T47D (cell line): ENCODE measurements around the gene SEPTIN7.
A peak's percentile ranks its signal among the peaks of the same experiment; 100 is the strongest.

Experiments used
- DNase-seq, 2 experiments: peaks; one replicate each; pipeline versions ENCODE4 v3.0.0 to v3.0.0-alpha.2; 2011 to 2012; ENCODE audit warnings: low read depth in 1 of 2, low spot score in 1 of 2
- JUND ChIP-seq: IDR thresholded peaks from 2 replicates; pipeline ENCODE4 v1.6.1; 2012; ENCODE audit warnings: low read depth
- in situ Hi-C: cut with HindIII; loops from 2 replicates; pipeline ENCODE4 v1.10.0; 2016; ENCODE audit warnings: low sequenced_read_pairs, low pct_unique_long_range_greater_than_20kb

The SEPTIN7 gene

GRCh38 chr7:35801392-35802101 is 690 bp downstream of the SEPTIN7 start:
- in situ Hi-C loops, result no loop called here
- no peak for TF ChIP-seq JUND
- DNase-seq, result peak; percentile 46 to 76

GRCh38 chr7:35802102-35802466 is 1.2 kb downstream of the SEPTIN7 start:
- in situ Hi-C loops, result no loop called here
- TF ChIP-seq JUND, result no peak
- no peak for DNase-seq

- in situ Hi-C loops, result no loop called here
- DNase-seq, result no peak
- TF ChIP-seq JUND, result no peak
Measured at GRCh38 chr7:35802649-35803048, 1.8 kb downstream of the SEPTIN7 start.

GRCh38 chr7:35804231-35804970 is 3.5 kb downstream of the SEPTIN7 start:
- no peak for TF ChIP-seq JUND
- DNase-seq, result no peak
- in situ Hi-C loops, result no loop called here

GRCh38 chr7:35805876-35806275 is 5.0 kb downstream of the SEPTIN7 start:
- in situ Hi-C loops, result no loop called here
- DNase-seq, result no peak
- TF ChIP-seq JUND, result no peak

GRCh38 chr7:35816514-35816913 is 15.7 kb downstream of the SEPTIN7 start:
- in situ Hi-C loops, result no loop called here
- no peak for TF ChIP-seq JUND
- DNase-seq, result peak in 1 of 2 experiments; percentile 61

- no peak for TF ChIP-seq JUND
- DNase-seq, result no peak
- in situ Hi-C loops, result no loop called here
Measured at GRCh38 chr7:35817181-35817580, 16.3 kb downstream of the SEPTIN7 start.

GRCh38 chr7:35817930-35818329 is 17.1 kb downstream of the SEPTIN7 start:
- in situ Hi-C loops, result no loop called here
- TF ChIP-seq JUND, result no peak
- no peak for DNase-seq

- in situ Hi-C loops, result no loop called here
- no peak for TF ChIP-seq JUND
- no peak for DNase-seq
Measured at GRCh38 chr7:35818513-35818912, 17.7 kb downstream of the SEPTIN7 start.

GRCh38 chr7:35819310-35819709 is 18.5 kb downstream of the SEPTIN7 start:
- in situ Hi-C loops, result no loop called here
- DNase-seq, result no peak
- TF ChIP-seq JUND, result no peak

- in situ Hi-C loops, result no loop called here
- TF ChIP-seq JUND, result no peak
- no peak for DNase-seq
Measured at GRCh38 chr7:35819954-35820703, 19.3 kb downstream of the SEPTIN7 start.

- no peak for TF ChIP-seq JUND
- no peak for DNase-seq
- in situ Hi-C loops, result no loop called here
Measured at GRCh38 chr7:35820858-35821257, 20.0 kb downstream of the SEPTIN7 start.

GRCh38 chr7:35823440-35823839 is 22.6 kb downstream of the SEPTIN7 start:
- DNase-seq, result peak in 1 of 2 experiments; percentile 92
- in situ Hi-C loops, result no loop called here
- peak; percentile 47; the same call in 1 of the 2 replicates for TF ChIP-seq JUND
